ENCODE data around the gene BSN. TPM values are rescaled to one million over a fixed set of nuclear protein-coding genes. Genes with fewer than 3 reads are reported as not detected.

BSN gene
- total RNA-seq, 2 donors from 2014 or later = 0.13 to 0.22 TPM

DNA sequence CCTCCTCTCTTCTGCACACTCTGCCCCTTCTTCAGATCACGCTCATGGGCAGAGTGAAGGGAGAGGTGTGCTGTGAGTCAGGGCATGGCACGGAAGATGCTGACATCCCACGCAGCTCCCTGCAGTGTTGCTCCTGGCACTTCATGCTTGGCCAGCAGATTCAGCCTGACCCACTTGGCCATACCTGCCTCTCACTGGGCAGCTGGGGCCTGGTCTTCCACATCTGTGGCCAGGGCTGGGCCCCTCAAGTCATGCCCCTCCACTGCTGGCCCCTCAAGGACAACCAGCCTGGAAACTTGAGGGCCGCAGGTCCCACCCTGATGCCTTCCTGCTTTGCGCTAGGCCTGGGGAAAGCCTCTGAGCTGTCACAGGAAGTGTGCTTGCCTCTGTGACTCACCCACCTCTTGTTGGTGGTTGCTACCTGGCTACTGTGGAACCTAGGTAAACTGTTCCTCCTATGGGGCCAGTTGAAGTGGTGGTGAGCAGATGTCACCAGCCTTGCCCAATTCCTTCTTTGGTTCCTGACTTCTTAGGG is 48.7 kb downstream of the BSN start:
- Mint-ChIP-seq H3K36me3 (ENCODE audit: low read depth) (no peaks in the 10 kb centered on the region), H3K27me3 (no peaks in the 10 kb centered on the region), H3K9me3 (no peaks in the 10 kb centered on the region), H3K4me3 (peak overlapping the region; percentile 70), H3K27ac (peak overlapping the region; percentile 90), H3K4me1 (peaks cover 21% of the 10 kb centered on the region)
- ATAC-seq (replicated peaks) = peak; percentile 96

DNA sequence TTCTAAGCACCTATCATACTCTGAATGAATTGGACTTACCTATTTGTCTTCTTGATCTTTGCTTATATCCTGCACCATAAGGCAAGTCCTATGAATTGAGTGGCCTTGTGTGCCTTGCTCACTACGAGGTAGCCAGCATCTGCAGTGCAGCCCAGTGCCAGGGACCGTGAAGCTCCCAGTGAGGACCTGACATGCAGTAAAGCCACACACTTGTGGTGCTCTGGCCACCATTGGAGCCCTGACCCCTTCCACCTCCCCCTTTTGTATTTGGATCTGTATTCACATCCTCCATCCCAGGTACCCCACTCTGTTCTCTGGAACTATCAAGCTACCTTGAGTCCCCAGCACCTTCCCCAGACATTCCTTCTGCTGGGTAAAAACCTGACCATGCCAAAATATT is 52.1 kb downstream of the BSN start:
- Mint-ChIP-seq H3K4me3 (no peak overlapping the region), H3K36me3 (ENCODE audit: low read depth) (no peaks in the 10 kb centered on the region), H3K9me3 (no peaks in the 10 kb centered on the region), H3K27ac (no peak overlapping the region), H3K4me1 (peaks cover 21% of the 10 kb centered on the region), H3K27me3 (no peaks in the 10 kb centered on the region)
- no peak for ATAC-seq (replicated peaks)

DNA sequence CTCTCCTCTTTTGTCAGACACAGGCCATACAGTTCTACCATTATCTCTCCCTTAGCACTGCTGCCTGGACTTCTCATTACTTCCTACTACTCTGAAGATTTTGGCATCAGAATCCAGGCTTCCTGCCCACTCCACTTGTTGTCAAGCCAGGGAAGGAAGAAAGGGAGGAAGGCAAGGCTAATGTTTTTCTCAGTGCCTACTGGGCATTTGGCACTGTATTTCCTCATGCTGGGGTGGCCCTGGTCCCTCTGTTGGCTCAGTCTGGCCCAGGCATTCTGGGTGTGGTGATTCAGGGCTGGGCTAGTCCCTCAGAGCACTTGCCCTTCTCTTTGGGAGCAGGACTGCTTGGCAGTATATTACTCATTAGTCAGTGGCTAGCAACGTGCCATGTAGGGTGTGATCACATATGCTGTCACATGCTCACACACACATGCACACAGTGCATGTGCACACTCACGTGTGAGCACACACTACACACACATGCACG is 52.9 kb downstream of the BSN start:
- Mint-ChIP-seq H3K27ac (no peak overlapping the region), H3K4me1 (peaks cover 21% of the 10 kb centered on the region), H3K36me3 (ENCODE audit: low read depth) (no peaks in the 10 kb centered on the region), H3K27me3 (no peaks in the 10 kb centered on the region), H3K4me3 (no peak overlapping the region), H3K9me3 (no peaks in the 10 kb centered on the region)
- peak; percentile 28 for ATAC-seq (replicated peaks)

DNA sequence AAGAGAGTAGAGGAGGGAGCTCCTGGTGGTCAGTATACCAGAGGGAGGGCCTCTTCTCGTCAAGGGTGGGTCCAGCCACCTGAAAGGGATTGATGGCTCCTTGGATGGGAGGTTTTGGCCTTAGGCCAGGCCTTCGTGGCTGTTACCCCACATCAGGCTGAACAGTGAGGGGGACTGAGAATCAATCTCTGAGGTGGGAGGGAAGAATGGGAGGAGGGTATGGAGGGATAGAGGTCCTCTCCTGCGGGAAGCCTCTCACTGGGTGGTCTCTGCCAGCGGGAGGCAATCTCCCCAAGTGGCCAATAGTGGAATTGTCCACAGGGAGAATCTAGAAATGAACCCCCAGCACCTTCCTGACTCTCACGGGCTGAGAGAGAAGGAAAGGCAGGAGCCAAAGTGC is 53.5 kb downstream of the BSN start:
- Mint-ChIP-seq H3K9me3 (no peaks in the 10 kb centered on the region), H3K4me3 (no peak overlapping the region), H3K27me3 (no peaks in the 10 kb centered on the region), H3K27ac (no peak overlapping the region), H3K36me3 (ENCODE audit: low read depth) (no peaks in the 10 kb centered on the region), H3K4me1 (peaks cover 17% of the 10 kb centered on the region)
- ATAC-seq (replicated peaks) = no peak

DNA sequence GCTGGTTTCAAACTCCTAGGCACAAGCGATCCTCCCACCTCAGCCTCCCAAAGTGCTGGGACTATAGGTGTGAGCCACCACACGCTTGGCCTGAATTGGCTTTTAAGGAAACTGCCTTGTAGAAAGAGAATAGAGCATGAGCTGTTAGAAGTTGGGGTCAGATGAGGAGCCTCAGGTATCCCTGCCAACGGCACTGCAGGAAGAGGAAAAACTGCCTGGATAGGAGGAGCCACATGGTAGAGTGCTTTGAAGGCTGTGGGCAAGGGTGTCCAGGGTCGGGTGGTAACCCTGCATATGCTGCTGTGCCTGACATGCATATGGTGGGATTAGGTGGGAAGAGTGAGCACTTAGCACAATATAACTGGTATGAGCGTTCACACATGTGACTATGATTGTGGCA is 55.0 kb downstream of the BSN start:
- peaks cover 2% of the 10 kb centered on the region for H3K4me1 Mint-ChIP-seq
- no peak overlapping the region for H3K27ac Mint-ChIP-seq
- no peak for ATAC-seq (replicated peaks)
- H3K27me3 Mint-ChIP-seq = no peaks in the 10 kb centered on the region
- no peak overlapping the region for H3K4me3 Mint-ChIP-seq
- no peaks in the 10 kb centered on the region for H3K36me3 Mint-ChIP-seq (ENCODE audit: low read depth)
- no peaks in the 10 kb centered on the region for H3K9me3 Mint-ChIP-seq

DNA sequence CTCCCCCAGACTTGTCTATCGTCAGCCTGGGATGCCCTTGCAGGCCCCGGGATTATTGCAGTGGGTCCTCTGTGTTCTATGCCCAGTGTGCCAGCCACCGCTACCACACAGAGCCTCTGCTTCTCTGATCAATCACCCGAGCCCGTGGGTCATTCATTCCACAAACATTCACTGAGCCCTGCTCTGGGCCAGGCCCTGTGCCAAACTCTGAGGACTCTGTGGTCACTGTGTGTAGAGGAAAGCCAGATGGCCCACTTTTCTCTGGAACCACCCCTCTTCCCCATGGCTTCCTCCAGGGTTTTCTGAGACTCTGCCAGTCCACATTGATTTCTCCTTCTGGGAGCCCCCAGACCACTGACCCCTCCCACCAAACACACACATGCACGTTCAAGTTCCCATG is 55.5 kb downstream of the BSN start:
- Mint-ChIP-seq H3K4me1 (no peaks in the 10 kb centered on the region), H3K4me3 (no peak overlapping the region), H3K27ac (no peak overlapping the region), H3K36me3 (ENCODE audit: low read depth) (no peaks in the 10 kb centered on the region), H3K27me3 (no peaks in the 10 kb centered on the region), H3K9me3 (no peaks in the 10 kb centered on the region)
- no peak for ATAC-seq (replicated peaks)

DNA sequence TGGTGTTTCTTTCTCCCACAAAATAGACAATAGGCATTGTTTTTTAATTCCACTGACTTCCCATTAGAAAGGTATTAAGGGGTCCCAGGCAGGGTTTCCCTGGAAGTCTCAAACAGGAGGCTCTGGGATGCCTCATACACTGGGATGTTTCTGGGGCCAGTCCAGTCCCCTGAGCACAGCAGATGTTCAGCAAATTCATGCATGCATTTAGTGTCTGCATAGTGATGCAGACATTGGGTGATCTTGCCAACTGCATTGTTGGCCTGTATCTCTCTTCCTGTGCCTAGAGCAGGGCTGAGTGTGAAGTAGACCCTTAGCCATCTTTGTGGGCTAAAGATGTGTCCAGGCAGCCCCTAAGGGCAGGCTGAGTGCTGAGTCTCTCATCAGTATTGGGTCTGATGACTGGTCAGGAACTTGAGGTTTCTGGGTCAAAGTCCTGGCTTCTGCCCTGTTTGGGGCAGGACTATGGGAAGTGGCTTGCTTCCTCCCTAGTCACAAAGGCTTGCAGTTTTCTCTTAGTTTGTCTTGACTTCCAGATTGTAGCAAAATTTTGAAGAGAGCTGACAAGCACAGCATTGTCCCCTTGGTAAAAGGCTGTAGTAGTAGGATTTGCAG is 56.5 kb downstream of the BSN start:
- Mint-ChIP-seq H3K4me3 (no peak overlapping the region), H3K4me1 (no peaks in the 10 kb centered on the region), H3K27me3 (no peaks in the 10 kb centered on the region), H3K27ac (no peak overlapping the region), H3K36me3 (ENCODE audit: low read depth) (no peaks in the 10 kb centered on the region), H3K9me3 (no peaks in the 10 kb centered on the region)
- ATAC-seq (replicated peaks) = no peak

DNA sequence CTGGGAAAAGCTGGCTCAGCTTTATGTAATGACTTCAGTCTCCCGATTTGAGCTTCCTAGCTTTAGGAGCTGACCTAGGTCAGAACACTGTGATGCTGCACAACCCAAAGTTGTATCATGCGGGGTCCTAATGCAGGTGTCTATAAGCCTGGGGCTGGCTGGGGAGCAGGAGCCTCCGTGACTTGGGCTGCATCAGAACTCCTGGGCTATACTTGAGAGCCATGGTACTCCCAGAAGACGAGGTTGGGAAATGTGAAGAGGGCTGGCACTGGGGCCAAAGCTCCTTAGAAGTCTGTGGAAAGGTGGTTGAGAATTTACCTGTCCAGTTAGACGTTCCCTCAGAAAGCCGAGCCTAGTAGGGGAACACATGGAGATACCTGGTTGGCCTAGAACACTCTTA is 57.0 kb downstream of the BSN start:
- no peaks in the 10 kb centered on the region for H3K9me3 Mint-ChIP-seq
- H3K36me3 Mint-ChIP-seq (ENCODE audit: low read depth) = no peaks in the 10 kb centered on the region
- H3K27ac Mint-ChIP-seq = no peak overlapping the region
- no peaks in the 10 kb centered on the region for H3K27me3 Mint-ChIP-seq
- no peak for ATAC-seq (replicated peaks)
- no peaks in the 10 kb centered on the region for H3K4me1 Mint-ChIP-seq
- no peak overlapping the region for H3K4me3 Mint-ChIP-seq

DNA sequence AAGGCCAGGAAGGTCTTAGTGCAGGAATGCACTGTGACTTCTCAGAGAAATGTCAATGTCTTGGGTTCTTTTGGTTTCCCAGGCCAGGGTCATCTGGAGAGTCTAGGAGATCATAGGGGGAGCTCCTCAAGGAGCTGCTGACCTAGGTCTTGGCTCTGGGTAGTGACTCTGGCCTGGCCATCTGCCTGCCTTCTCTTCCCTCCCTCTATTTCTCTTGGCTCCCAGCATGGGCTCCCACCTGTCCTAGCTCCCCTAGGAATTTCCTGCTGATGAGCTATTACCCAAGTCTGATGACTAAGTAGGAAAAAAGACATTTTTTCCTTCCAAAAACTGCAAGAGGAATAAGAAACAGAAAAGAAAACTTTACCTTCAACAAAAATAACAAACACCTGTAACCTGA is 57.4 kb downstream of the BSN start:
- no peak for ATAC-seq (replicated peaks)
- no peak overlapping the region for H3K4me3 Mint-ChIP-seq
- H3K9me3 Mint-ChIP-seq = no peaks in the 10 kb centered on the region
- H3K27ac Mint-ChIP-seq = no peak overlapping the region
- no peaks in the 10 kb centered on the region for H3K27me3 Mint-ChIP-seq
- no peaks in the 10 kb centered on the region for H3K4me1 Mint-ChIP-seq
- H3K36me3 Mint-ChIP-seq (ENCODE audit: low read depth) = no peaks in the 10 kb centered on the region

DNA sequence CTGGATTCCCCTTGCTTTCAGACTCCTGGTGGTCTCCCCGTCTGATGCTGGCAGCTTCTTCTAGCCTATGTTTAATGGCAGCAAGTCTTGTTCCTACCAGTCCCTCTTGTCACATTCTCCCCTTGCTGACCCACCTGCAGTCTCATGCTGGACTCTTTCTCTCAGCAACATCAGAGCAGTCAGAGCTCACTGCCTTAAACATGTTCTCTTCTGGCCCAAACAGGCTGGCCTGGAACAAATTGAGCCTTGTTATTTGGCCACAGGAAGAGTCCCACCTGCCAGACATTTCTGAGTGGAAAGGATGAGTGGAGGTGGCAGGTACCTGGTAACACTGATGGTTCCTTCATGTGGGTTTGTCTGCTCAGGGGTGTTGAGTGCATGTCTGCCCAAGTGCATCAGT is 60.7 kb downstream of the BSN start:
- Mint-ChIP-seq H3K36me3 (ENCODE audit: low read depth) (no peaks in the 10 kb centered on the region), H3K27ac (no peak overlapping the region), H3K4me1 (no peaks in the 10 kb centered on the region), H3K4me3 (no peak overlapping the region), H3K9me3 (no peaks in the 10 kb centered on the region), H3K27me3 (peaks cover 5% of the 10 kb centered on the region)
- ATAC-seq (replicated peaks) = no peak

DNA sequence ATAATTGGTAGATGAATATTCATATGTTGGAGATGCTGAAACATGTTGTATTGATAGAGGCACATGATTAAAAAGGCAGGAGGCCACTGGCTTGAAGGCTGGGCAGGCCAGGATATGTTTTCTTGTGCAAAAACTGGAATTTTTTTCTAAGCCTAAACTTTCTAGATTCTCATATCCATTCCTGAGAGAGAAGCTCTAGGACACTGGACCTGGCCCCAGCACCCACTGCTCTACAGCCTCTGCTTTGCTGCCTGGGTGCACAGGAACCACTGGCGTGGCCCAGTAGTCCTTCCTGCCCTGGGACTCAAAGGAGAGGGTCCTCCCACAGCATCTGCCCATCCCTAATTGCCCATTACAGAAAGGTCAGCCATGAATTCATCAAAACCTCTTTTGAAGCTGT is 61.8 kb downstream of the BSN start:
- no peak for ATAC-seq (replicated peaks)
- Mint-ChIP-seq H3K9me3 (no peaks in the 10 kb centered on the region), H3K36me3 (ENCODE audit: low read depth) (no peaks in the 10 kb centered on the region), H3K4me1 (no peaks in the 10 kb centered on the region), H3K27me3 (peaks cover 5% of the 10 kb centered on the region), H3K4me3 (no peak overlapping the region), H3K27ac (no peak overlapping the region)

DNA sequence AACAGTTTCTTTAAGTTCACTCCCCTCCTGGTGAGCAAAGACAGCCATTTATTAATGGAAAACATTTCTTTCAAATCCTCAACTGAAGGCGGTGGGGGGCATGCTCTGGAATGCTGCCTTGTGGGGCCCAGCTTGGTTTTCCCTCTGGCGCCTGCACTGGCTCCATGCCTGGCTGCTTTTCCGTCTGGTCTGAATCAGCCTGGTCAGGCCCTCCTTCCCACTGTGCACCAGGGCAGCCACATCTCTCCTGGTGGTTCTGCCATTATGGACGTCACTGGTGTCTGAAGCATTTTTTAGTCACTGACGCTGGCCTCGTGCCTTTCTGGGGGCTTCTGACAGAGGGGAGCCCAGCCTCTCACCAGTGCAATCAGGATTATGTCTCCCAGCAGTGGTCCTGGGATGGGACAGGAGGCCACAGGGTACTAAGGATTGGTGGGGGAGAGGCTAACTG is 62.2 kb downstream of the BSN start:
- H3K36me3 Mint-ChIP-seq (ENCODE audit: low read depth) = no peaks in the 10 kb centered on the region
- no peaks in the 10 kb centered on the region for H3K4me1 Mint-ChIP-seq
- H3K27me3 Mint-ChIP-seq = peaks cover 5% of the 10 kb centered on the region
- no peak overlapping the region for H3K4me3 Mint-ChIP-seq
- no peak for ATAC-seq (replicated peaks)
- H3K27ac Mint-ChIP-seq = no peak overlapping the region
- H3K9me3 Mint-ChIP-seq = no peaks in the 10 kb centered on the region

DNA sequence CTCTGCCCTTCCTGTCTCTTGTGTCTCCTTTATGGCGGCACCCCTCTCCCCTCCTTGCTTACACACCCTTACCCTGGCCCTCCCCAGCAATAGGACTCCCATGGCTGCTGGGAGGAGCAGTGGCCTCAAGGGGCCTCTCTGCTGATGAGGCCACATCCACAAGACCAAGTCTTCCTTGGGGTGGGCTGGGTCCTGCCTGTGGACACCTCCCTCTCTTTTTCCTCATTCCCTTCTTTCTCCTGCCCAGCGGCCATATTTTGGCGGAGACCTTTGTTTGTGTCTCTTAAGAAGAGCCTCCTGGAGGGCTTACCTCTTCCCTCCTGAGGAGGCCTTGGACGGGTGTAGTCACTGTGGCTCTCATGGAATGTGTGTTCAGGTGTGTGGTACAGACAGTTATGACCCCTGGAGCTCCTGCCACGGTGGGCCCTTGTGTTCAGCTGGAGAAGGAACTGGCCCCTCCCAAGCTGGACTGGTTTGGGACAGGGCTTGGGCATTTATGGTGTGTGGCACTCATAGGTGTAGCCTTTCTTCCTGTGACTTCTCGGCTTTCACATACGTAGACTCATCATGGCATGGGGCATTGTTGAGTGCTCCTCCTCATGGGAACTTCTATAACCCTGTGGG is 63.2 kb downstream of the BSN start:
- H3K27me3 Mint-ChIP-seq = peaks cover 5% of the 10 kb centered on the region
- no peaks in the 10 kb centered on the region for H3K36me3 Mint-ChIP-seq (ENCODE audit: low read depth)
- ATAC-seq (replicated peaks) = no peak
- no peaks in the 10 kb centered on the region for H3K4me1 Mint-ChIP-seq
- H3K27ac Mint-ChIP-seq = no peak overlapping the region
- no peaks in the 10 kb centered on the region for H3K9me3 Mint-ChIP-seq
- no peak overlapping the region for H3K4me3 Mint-ChIP-seq

DNA sequence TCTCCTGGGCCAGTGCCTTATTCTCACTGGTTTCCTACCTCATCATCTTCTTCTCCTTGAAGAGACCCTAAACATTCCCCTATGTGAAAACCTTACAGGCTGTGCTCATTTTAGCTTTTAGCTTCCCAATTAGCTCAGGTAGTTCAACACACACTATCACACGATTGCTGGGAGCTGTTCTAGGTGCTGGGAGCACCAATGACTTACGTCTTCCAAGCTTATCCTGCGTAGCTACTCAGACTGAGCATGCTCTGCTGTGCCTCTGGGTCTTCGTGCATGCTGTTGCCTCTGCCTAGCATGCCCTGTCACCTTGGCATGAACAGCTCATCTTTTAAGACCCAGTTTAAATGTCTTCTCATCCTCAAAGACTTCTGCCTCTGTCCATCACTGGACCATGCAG is 64.1 kb downstream of the BSN start:
- Mint-ChIP-seq H3K4me1 (no peaks in the 10 kb centered on the region), H3K36me3 (ENCODE audit: low read depth) (no peaks in the 10 kb centered on the region), H3K9me3 (no peaks in the 10 kb centered on the region), H3K27ac (no peak overlapping the region), H3K4me3 (no peak overlapping the region), H3K27me3 (peaks cover 5% of the 10 kb centered on the region)
- no peak for ATAC-seq (replicated peaks)

DNA sequence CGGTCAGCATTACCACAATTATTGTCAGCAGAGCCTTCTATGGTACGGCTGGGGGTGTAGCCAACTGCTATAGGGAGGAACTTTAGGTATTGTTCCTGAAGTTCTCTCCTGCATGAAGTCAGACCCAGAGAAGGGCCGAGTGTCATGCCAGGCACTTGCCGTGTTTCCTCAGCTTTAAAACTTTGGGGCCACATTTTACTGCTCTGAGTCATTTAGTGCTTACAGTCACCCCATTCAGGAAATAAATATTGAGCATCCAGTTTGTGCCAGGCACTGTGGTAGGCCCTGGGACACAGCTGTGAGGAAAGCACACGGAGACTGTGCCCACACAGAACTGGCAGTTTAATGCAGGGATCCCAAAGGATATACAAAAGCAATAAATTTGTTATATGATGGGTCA is 65.4 kb downstream of the BSN start:
- no peak overlapping the region for H3K4me3 Mint-ChIP-seq
- H3K36me3 Mint-ChIP-seq (ENCODE audit: low read depth) = no peaks in the 10 kb centered on the region
- no peak overlapping the region for H3K27ac Mint-ChIP-seq
- no peak for ATAC-seq (replicated peaks)
- no peaks in the 10 kb centered on the region for H3K9me3 Mint-ChIP-seq
- peaks cover 5% of the 10 kb centered on the region for H3K27me3 Mint-ChIP-seq
- no peaks in the 10 kb centered on the region for H3K4me1 Mint-ChIP-seq
